Cardiac septum (tissue), 1 donor: ENCODE results near the gene MED31. TPM values are rescaled to one million over a fixed set of nuclear protein-coding genes. Genes with fewer than 3 reads are reported as not detected.
A peak's percentile ranks its signal among the peaks of the same experiment; 100 is the strongest.
"Not testable (repeated sequence)": the region's sequence is repeated elsewhere in the genome, so short reads cannot be mapped to it uniquely, and the experiment has no call there.

ENCODE experiments used
- DNase-seq: peaks from one replicate; pipeline ENCODE4 v3.0.0-alpha.2; 2020; ENCODE audit warnings: low spot score
- intact Hi-C: fragments of 100-400 bp; cut with DNase I; formaldehyde crosslinking; loops from one replicate; pipeline ENCODE4 v1.14.0; 2022
- long read RNA-seq: library from polyadenylated mRNA; unstranded; transcript quantifications from one replicate; pipeline ENCODE4 v2.0.0, GENCODE V29; 2021
- total RNA-seq: library from RNA; stranded (reverse); fragmentation: NEBNext Ultra II Directional; extraction: Animal tissue kit (Norgen Biotek cat#: 25700); gene quantifications from one replicate; pipeline ENCODE4 v1.2.1, GENCODE V29; 2021
- donor health status: DM: no; HTN: no; CAD: no.

The MED31 gene
- 15.6 TPM for total RNA-seq
- long read RNA-seq, transcript MED31-201 (4 exons, 1,654 nt) = major isoform, 5 of 11 reads
- long read RNA-seq, partial matches to known transcripts = 1 of 11 reads
- long read RNA-seq, other reads (novel, unspliced or antisense) = 3 of 11 reads

DNA sequence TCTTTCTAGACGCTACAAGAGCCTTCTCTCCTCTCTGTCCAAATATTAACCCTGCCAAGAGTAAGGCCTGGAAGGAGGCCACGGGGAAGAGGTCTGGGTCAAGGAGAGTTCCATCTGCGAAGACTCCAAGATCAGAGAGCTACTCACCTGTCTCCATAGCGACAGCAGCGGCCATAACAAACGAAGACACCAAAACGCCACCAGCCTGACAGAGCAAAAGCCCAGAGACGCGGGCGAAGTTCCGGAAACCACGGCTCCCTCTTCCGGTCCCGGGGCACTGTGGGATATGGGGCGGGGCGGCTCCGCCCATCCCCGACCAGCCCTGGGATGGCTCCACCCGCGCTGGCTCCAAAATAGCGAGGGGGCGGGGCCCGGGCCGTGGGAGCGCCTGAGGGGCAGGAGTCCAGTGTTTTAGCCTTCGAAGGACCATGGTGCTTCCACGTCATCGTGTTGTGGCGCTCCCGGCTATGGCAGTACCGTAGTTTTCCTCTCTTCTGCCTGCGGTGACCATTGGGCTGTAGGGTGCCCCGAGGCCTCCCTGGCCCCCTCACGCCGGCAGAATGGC is at the start of gene MED31, which contains the start of gene C17orf100:
MED31 (minus strand) TSS at position 252 of the 565 bp plus-strand sequence; CDS start at position 175, 77 bp downstream.
C17orf100 (plus strand) TSS at position 409 of the 565 bp plus-strand sequence; CDS start at position 561, 152 bp downstream.
- intact Hi-C loops = loop anchor here (1.0 to 5.0 kb wide), 2 partner anchors 11 to 361 kb away; partner anchors contain the start of genes KIAA0753 and RNASEK

DNA sequence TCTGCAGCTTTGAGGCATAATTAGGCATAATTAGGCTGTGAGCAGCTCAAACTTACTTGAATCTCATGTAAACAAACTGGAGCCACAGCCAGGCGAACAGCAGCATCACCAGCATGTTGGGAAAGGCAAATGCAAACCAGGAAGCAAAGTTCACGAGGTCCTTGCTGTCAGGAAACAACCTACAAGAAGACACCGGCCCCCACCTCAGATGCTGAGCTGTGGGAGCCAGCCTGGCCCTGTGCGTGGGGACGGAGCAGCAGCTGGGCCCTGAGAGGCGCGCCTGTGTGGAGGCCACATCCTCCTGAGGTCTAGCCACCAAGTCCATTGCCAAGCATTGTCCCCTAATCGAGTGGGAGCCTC is 49.5 kb upstream of the MED31 start:
- intact Hi-C loops = no loop called here

More for the DNA sequence above, at the start of gene MED31, which contains the start of gene C17orf100:
- peak; percentile 99 for DNase-seq

DNA sequence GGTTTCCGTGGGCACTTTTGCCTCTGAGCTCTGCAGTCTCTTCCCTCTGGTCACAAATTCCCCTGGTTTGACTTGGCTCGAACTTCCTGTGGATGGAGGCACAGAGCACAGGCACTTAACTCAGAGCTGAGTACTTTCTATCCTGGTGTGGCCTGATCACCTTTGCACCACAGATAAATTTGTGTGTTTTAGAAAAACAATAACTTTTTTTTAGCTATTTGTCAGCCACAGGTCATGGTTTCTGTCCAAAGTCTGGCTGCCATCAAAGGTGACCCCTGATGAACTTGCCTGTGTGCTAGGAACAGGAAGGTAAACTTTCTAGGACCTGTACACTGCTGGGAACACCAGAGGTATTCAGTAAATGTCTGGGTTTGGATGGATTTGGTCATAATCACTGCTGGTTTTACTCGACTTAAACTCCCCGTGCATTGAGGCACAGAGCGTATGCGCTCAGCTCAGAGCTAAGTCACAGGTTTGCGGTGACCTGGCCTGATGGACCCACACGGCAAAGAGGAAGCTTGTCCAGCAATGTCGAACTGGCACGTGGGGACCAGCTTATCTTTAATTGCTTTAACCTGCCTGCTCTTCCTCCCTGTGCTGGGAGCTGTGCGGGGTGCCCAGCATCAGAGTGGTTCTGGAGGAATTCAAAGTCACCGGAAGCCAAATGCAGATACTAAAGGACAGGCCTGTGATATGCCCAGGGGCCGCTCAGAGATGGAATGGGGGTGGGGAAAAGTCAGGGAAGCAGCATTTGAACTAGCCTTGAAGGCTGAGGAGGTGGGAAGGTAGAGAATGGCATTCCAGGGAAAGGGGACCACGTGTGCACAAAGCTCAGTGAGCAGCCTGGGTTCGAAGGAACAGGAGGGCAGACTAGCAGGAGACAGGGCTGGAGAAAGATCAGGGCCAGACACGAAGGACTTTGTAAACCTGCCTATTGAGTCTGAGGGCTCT is 48.9 kb upstream of the MED31 start:
- DNase-seq = no peak
- intact Hi-C loops = no loop called here

More for the DNA sequence above, 49.5 kb upstream of the MED31 start:
- DNase-seq = no peak

DNA sequence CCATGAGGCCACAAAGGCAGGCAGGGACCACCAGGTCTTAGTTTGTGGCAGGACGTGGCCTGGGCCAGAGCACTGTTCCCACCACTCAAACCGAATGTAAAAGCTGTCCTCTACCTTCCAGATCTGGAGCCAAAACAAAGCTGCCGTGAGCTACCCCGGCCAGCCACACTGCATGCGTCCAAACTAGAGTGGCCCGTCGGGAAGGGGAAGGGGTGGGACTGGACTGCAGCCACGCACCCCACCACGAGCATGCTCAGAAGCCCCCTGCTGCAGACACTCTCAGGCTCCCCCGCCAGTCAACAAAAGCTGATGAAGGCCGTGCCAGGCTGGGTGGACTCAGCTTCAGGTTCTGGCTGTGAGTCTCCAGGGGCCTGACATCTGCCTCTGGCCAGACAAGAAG is 46.6 kb upstream of the MED31 start:
- no peak for DNase-seq
- intact Hi-C loops = no loop called here

DNA sequence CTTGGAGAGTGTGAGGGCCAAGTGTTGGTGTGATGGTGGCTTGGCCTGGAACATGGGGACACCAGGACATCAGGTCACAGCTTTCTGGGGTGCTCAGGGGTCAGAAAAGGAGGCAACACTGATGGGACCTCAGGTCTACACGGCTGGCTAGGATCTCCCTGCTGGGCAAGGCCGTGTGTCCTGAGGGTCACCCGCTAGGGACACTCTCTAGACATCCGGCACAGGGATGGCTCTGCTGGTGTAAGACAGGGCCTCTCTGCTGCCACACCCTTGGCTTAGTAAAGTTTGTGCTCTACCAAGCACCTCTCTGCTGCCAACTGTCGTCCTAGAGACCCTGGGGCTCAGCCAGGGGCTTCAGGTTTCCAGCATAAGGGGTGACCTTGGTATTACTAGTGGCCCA is 45.5 kb upstream of the MED31 start:
- DNase-seq = no peak
- intact Hi-C loops = no loop called here

DNA sequence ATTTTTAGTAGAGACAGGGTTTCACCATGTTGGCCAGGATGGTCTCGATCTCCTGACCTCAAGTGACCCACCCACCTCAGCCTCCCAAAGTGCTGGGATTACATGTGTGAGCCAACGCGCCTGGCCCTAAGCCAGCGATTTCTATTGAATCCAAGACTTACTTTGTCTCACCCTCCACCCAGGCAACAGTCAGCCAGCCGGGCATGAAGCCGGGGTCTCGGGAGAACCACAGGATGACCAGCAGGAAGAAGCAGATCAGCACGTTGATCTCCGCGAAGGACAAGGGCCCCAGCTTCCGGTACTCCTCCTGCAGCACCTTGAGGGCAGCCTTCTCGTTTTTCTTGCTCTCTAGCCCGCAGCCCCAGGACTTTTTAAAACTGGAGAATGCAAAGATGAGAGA is 44.2 kb upstream of the MED31 start:
- intact Hi-C loops = no loop called here
- DNase-seq = no peak

DNA sequence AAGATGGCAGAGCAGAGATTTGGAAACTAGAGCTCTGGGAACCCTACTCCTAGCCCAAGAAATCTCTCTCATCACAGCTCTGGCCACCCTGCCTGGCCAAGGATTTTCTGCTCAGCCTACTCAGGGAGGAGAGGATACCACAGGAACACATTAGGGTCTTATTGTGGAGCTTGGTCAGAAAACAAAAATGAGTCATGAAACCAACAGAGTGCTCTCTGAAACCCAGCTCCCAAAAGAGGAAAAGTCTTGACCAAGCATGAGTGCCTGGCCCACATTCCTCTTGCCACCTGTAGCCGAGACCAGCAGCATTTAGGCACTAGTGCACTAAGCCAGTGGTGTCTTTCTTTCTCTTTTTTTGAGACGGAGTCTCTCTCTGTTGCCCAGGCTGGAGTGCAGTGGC is 43.6 kb upstream of the MED31 start:
- no peak for DNase-seq
- intact Hi-C loops = no loop called here

DNA sequence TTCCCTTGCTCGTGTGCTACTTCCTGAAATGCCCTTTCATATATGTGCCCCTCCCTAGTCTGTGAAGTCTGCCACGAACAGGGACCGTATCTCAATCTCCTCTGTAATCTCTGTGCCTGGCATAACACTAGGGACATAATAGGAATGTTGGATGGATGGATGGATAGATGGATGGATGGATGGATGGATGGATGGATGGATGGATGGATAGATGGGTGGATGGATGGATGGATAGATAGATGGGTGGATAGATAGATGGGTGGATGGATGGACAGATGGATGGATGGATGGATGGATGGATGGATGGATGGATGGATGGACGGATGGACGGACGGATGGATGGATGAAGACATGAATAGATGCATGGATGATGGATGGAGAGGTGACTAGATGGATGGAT is 40.6 kb upstream of the MED31 start:
- DNase-seq, intact Hi-C loops: not testable (repeated sequence)

DNA sequence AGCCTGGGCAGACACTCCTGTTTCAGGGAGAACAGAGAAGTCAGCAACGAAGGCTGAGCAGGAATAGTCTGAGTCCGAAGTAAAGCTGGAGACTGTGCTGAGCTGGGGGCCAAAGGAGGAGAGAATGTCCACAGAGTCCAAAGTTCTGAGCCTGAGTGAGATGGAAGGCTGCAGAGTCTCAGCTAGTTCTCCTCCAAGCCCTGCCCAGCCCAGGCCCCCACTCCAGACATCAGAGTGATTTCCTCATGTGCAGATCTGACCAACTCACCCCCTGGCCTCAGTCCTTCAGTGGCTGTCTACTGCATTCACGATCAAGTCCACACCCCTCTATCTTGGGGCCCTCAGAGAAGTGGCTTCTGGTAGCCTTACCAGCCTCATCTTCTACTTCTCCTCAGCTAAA is 40.1 kb upstream of the MED31 start:
- DNase-seq = no peak
- intact Hi-C loops = no loop called here

DNA sequence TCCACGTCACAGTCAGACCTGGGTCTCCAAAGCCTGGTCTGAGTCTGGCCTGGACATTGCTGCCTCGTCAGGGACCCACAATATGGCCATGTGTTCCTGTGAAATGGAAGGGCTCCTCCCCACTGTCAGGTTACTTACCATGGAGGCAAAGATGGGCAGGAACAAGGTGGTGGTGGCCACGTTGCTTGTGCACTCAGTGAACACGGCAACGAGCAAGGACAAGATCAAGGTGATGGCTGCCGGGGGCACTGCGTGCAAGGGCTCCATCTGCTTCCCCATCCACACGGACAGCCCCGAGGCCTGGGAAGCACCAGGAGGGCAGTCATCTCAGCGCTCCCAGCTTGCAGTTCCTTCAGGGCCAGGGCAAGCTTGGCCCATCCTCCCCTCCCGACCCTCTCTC is 39.2 kb upstream of the MED31 start:
- no peak for DNase-seq
- intact Hi-C loops = no loop called here

DNA sequence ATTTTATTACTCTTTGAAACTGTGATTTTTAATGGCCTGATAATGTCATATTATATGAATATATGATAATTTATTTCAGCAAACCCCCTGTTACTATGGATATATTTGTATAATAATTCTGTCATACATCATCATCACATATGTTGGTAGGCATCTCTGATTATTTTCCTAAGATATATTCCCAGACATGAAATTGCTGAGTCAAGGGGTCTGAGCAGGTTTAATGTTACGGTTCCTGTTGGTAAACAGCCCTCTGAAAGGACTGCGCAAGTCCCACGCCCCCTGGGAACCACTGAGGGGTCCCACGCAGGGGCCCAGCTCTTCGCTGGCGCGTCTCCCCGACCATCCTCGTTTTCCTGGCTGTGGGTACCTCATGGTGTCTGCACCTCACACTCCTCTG is 37.5 kb upstream of the MED31 start:
- intact Hi-C loops = no loop called here
- DNase-seq = no peak

DNA sequence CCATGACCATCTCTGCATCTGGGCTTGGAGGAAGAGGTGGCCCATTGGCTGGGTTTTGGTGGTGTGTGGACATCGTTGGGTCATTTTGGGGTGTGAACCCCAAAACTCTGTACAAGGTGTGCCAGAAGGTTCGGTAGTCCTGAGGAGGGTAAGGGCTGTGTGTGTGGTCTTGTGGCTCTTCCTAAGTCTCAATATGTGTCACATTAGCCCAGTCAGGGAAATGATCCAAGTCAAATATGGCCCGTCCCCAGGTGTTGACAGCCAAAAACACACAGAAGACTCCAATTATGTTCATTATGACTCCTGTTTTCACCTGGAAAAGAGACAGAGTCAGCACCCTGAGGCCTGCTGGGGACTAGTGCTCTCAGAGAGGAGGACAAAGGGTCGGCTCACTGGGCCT is 34.6 kb upstream of the MED31 start:
- intact Hi-C loops = no loop called here
- DNase-seq = no peak

DNA sequence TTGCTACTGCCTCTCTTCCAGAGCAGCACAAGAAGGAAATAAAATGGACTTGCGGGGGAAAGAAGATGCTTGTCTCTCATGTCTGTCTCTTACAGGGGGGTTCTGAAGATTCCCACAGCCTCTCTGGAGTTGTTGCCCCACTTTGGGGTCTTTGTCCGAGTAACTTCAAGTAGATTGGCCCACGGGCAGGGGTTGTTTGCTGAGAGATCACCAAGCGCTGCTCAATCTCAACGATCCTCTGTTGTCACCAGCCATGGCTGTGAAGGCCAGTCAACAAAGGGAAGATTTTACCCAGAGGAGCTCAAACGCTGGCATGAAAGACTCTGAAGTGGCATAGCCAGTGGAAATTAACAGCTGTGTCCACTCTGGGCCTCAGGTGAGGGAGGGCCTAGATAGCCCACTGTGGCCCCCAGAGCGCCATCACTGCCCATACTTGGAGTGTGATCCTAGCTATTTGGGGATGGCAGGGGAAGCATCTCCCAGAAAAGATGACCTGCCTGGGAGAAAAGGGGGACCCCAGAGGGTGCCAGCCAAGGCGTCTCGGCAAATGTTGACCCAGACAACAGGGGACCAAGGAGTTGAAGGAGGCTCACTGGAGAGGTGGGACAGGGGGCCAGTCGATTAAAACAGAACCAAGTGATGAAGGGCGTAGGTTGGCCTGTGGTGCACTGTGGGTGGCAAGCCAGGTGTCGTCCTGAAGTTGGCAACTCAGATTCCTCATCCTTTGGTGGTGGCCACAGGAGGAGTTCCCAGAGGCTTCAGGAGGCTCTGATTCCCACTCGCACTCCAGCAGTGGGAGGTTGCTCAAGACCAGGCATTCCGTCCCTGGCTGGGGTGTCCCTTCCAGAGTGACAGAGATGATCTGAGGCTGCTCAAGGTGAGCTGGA is 33.7 kb upstream of the MED31 start:
- DNase-seq = no peak

DNA sequence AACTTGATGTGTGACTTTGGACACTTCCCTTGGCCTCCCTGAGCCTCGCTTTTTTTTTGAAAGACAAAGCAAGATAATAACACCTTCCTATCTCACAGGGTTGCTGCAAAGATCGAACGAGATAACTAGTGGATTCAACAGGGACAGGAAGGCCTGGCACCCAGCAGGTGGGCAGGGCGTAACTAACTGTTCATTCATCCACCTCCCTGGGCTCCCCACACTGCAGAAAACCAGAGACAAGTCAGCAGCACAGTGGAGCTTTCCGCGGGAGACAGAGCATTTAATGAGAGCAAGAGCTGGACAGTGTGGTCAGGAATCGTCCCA is 33.0 kb upstream of the MED31 start:
- no peak for DNase-seq
- intact Hi-C loops = no loop called here

More for the DNA sequence above, 33.7 kb upstream of the MED31 start:
- intact Hi-C loops = no loop called here

DNA sequence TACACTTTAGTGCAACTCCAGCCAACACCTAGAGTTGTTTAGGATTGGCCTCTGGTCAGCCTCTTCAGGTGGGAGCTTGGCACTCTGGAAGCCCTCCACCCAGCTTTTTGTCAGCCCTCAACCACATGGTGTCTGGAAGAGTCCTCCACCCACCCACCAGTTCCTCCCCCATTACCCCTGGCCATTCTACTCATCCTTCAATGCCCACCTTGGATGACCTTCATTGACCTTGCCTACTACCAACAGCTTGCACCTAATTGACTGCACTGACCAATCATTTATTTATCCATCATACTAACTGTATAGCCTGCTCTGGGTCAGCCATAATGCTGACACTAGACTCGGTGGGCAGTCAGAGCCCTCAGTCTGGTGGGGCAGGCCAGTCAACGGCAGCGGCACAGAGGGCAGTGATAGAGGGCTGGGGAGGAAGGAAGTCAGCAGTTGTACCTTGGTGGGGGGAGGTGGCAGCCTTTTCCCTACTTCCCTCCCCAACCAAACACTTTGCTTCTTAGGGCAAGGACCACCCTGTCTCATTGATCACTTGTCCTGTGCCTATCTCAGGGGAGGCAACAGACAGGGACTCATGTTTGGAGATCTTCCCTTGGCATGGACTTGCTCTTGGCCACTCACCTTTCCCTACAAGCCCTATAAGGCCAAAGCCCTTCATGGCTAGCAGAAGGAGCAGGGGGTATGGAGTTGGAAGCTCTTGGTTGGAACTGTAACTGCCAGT is 32.5 kb upstream of the MED31 start:
- intact Hi-C loops = no loop called here
- DNase-seq = no peak

DNA sequence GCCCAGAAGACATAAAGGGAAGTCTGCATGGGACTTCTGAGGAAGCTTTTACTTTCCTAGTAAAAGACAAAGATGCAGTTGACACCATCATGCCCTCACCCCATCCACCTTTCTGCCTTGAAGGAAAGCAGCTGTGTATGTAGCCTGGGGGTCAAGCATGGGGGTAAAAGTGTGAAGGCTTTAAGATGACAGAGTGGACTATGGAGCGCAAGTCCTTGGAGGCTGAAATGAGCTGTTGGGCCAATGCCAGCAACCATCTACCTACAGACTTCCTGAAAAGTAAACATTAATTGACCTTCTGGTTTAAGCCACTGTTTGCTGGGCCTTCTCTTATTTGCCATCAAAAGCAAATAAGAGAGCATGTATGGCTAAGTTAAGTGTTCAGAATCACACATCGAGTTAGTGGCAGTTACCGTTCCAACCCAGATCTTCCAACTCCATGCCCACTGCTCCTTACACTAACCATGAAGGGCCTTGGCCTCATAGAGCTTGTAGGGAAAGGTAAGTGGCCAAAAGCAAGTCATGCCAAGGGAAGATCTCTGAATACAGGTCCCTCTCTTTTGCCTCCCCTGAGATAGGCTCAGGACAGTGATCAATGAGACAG is 31.8 kb upstream of the MED31 start:
- DNase-seq = no peak
- intact Hi-C loops = no loop called here

DNA sequence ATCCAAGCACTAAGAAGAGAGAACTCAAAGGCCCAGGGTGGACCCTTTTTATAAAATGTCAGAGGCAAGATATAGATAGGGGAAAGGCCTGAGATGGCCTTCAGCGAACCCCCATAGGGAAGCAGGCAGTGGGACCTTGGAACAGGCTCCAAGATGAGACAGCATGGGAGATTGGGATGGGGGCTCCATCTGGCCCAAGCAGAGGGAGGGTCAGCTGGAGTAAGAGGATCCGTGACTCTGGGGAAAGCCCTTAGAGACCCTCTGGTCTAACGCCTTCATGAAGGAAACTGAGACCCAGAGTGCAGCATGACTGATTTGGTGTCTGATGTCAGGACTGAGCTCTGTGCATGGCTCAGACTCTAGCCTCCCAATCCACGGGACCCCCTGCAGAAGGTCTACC is 30.9 kb upstream of the MED31 start:
- intact Hi-C loops = no loop called here
- no peak for DNase-seq

DNA sequence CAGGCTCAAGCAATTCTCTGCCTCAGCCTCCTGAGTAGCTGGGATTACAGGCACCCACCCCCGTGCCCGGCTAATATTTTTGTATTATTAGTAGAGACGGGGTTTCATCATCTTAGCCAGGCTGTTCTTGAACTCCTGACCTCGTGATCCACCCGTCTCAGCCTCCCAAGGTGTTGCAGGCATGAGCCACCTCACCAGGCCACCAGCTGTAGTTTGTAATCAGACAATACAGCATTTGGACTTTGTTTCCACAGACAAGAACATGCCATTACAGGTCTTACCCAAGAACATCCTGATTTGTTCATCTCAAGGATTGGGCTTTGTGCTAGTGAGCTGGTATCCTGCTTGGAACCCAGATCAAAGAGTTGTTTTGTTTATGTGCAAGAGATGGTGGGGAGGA is 30.3 kb upstream of the MED31 start:
- intact Hi-C loops = no loop called here
- no peak for DNase-seq

DNA sequence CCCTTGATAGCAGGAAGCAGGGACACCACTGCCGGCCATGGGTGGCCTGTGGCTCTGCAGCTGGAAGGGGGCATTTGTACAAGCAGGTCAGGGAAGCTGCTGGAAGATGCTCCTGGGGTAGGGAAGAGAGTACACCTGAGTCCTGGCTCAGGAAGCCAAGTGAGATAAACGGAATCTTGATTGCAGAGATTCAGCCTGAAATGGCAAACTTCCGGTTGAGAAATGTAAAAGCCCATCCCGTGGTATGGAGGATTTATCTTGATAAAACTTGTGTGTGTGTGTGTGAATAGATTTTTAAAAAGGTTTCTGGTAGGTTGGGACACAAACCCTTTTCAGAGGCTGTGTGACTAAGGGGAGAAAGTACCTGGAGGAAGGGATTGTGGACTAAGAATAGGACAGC is 29.8 kb upstream of the MED31 start:
- no peak for DNase-seq
- intact Hi-C loops = no loop called here
